Natural killer cell (primary cell): Measurements from ENCODE around the gene LEF1. TPM values are rescaled to one million over a fixed set of nuclear protein-coding genes. Genes with fewer than 3 reads are reported as not detected.

Source experiments
- ATAC-seq, 3 donors: fragments of 150-1000 bp in 2 of 3; fragments of 200-7000 bp in 1 of 3; cut with Tn5 transposase; 1 replicate in 1 of 3; 2 replicates in 2 of 3; pipeline ENCODE4 v1.10.0; 2021; ENCODE audit warnings: mild to moderate bottlenecking in 2 of 3, moderate library complexity in 2 of 3
- DNase-seq, 2 donors: peaks; one replicate each; pipeline versions ENCODE4 v3.0.0 to v3.0.0-alpha.2; 2013 to 2021; ENCODE audit warnings: mixed read lengths in 1 of 2
- H3K27ac ChIP-seq: one replicate; pipeline ENCODE4 v1.5.1; 2013; ENCODE audit warnings: mild to moderate bottlenecking, low read length
- H3K27me3 ChIP-seq: one replicate; pipeline ENCODE4 v1.6.1; 2013; ENCODE audit warnings: low read length; ENCODE audit not compliant: control insufficient read depth, insufficient read depth
- H3K36me3 ChIP-seq: one replicate; pipeline ENCODE4 v1.6.1; 2013; ENCODE audit warnings: low read length; ENCODE audit not compliant: control insufficient read depth, insufficient read depth
- H3K4me1 ChIP-seq: one replicate; pipeline ENCODE4 v1.6.1; 2013; ENCODE audit warnings: low read length; ENCODE audit not compliant: control insufficient read depth, insufficient read depth
- H3K4me3 ChIP-seq: one replicate; pipeline ENCODE4 v1.5.1; 2013; ENCODE audit warnings: low read length
- H3K9me3 ChIP-seq: one replicate; pipeline ENCODE4 v1.6.1; 2013; ENCODE audit warnings: low read length; ENCODE audit not compliant: control insufficient read depth, insufficient read depth
- H3K27ac Mint-ChIP-seq, 2 donors: one replicate each; pipeline ENCODE4 v1.8.0; 2022; ENCODE audit warnings: mild to moderate bottlenecking in 2 of 2, mixed read lengths in 2 of 2, moderate library complexity in 1 of 2
- H3K27me3 Mint-ChIP-seq, 2 donors: one replicate each; pipeline ENCODE4 v1.8.0; 2022; ENCODE audit warnings: low read depth in 2 of 2, mixed read lengths in 2 of 2
- H3K36me3 Mint-ChIP-seq: one replicate; pipeline ENCODE4 v1.8.0; 2022; ENCODE audit warnings: mixed read lengths
- H3K4me1 Mint-ChIP-seq, 2 donors: one replicate each; pipeline ENCODE4 v1.8.0; 2022; ENCODE audit warnings: mixed read lengths in 2 of 2
- H3K4me3 Mint-ChIP-seq: one replicate; pipeline ENCODE4 v1.8.0; 2022; ENCODE audit warnings: mild to moderate bottlenecking, moderate library complexity, mixed read lengths
- H3K9me3 Mint-ChIP-seq, 2 donors: one replicate each; pipeline ENCODE4 v1.8.0; 2022; ENCODE audit warnings: mixed read lengths in 2 of 2
- WGBS: methylation state at CpG from one replicate; pipeline ENCODE4 v1.1.7; 2013; ENCODE audit warnings: missing lambda C conversion rate; ENCODE audit not compliant: insufficient coverage; 5-methylcytosine and 5-hydroxymethylcytosine counted together
- intact Hi-C: fragments of 100-400 bp; cut with micrococcal nuclease; formaldehyde crosslinking; loops from one replicate; pipeline ENCODE4 v1.14.2; 2022
- total RNA-seq, 4 donors: library from RNA; stranded (reverse); fragments of 120-200 nt in 1 of 4; gene quantifications; one replicate each; pipeline versions ENCODE4 v1.2.3 to v1.2.4, GENCODE V29; 2013 to 2022
- TF ChIP-seq, protein P1 (sequence below): fragments of 200-600 bp; IDR thresholded peaks from one replicate; pipeline ENCODE4 v1.8.0; 2022; ENCODE audit warnings: antibody characterized with exemption

Gene LEF1
- total RNA-seq, result 10 to 100 TPM; 18.7 to 39.8 (median 24.5) TPM
- 43.2 TPM for total RNA-seq (2013)

DNA sequence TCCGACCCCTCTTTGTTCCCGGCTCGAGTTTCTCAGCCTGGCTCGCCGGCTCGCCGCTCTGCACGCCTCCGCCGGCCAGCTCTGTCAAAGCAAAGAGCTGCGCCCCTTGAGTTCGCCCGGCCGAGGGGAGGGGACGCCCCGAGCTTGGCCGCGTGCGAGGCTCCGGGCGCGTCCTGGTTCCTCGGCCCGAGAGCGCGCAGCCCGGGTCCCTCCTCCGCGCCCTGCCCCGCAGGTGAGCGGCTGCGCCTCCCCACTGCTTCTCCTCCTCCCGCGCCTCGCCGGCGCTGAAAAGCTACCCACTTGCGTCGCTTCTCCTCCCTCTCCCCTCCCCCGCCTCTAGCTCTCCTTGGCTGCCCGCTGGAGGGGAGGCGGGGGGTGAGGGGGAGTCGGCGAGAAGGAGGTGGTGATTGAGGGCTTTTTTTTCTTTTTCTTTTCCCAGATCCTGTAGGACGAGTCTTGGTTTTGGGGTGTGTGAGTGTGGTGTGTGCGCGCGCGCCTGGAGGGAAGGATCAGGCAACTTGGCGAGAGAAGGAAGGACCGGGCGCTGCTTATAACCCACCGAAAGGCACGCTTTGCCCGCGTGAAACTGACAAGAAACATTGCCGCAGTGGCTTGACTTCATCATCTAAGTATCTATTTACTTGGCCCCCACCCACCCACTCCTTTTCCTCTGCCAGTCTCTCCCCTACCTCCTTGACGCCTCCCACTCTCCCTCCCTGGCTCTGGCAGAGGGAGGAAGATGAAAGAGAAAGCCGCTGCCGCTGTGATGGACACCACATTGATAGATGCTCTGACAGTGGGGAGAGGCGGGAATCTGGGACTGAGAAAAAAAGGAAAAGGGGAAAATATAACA lies at the start of gene LEF1:
Gene LEF1, minus strand, starts transcription at position 262 of the 853 bp plus-strand sequence. CDS start 1,165 bp downstream, outside the sequence.
- Mint-ChIP-seq H3K4me1 (peaks cover 49 to 76% of the 10 kb centered on the region in 2 donors), H3K4me3 (peak within 1 kb of the TSS; percentile 94), H3K27me3 (peaks cover 50 to 59% of the 10 kb centered on the region in 2 donors), H3K9me3 (no peaks in the 10 kb centered on the region), H3K27ac (peak within 1 kb of the TSS in 1 of 2 donors; percentile 83), H3K36me3 (no peaks in the 10 kb centered on the region)
- Histone ChIP-seq H3K4me3 (peak within 1 kb of the TSS; percentile 52), H3K27me3 (peaks cover 43% of the 10 kb centered on the region), H3K9me3 (no peaks in the 10 kb centered on the region), H3K36me3 (no peaks in the 10 kb centered on the region), H3K4me1 (peaks cover 57% of the 10 kb centered on the region), H3K27ac (no peak within 1 kb of the TSS)
- DNase-seq (peak; percentile 20 to 83), ATAC-seq (peak; percentile 8 to 30 (median 14))
- TF ChIP-seq, protein P1, sequence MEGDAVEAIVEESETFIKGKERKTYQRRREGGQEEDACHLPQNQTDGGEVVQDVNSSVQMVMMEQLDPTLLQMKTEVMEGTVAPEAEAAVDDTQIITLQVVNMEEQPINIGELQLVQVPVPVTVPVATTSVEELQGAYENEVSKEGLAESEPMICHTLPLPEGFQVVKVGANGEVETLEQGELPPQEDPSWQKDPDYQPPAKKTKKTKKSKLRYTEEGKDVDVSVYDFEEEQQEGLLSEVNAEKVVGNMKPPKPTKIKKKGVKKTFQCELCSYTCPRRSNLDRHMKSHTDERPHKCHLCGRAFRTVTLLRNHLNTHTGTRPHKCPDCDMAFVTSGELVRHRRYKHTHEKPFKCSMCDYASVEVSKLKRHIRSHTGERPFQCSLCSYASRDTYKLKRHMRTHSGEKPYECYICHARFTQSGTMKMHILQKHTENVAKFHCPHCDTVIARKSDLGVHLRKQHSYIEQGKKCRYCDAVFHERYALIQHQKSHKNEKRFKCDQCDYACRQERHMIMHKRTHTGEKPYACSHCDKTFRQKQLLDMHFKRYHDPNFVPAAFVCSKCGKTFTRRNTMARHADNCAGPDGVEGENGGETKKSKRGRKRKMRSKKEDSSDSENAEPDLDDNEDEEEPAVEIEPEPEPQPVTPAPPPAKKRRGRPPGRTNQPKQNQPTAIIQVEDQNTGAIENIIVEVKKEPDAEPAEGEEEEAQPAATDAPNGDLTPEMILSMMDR, result no peak
- intact Hi-C loops, result loop anchor here (5.0 kb wide), 1 partner anchor 173 kb away; no protein-coding TSS in a partner anchor
- under 1% methylated on average over 44 of the region's 61 CpGs for WGBS

GRCh38 chr4:108216510-108216909 lies 47.8 kb upstream of the LEF1 start:
- H3K36me3 ChIP-seq, result no peaks in the 10 kb centered on the region
- Mint-ChIP-seq H3K4me1 (no peaks in the 10 kb centered on the region), H3K27ac (no peak overlapping the region), H3K27me3 (peaks cover 0 to 6% of the 10 kb centered on the region in 2 donors), H3K4me3 (no peak overlapping the region), H3K36me3 (no peaks in the 10 kb centered on the region), H3K9me3 (peaks cover 3% of the 10 kb centered on the region in 2 donors)
- no peak overlapping the region for H3K27ac ChIP-seq
- no peaks in the 10 kb centered on the region for H3K27me3 ChIP-seq
- TF ChIP-seq, protein P1, result no peak
- H3K4me1 ChIP-seq, result no peaks in the 10 kb centered on the region
- H3K4me3 ChIP-seq, result no peak overlapping the region
- no peak for DNase-seq
- no peak for ATAC-seq
- intact Hi-C loops, result no loop called here
- no peaks in the 10 kb centered on the region for H3K9me3 ChIP-seq

- DNase-seq, result no peak
- Mint-ChIP-seq H3K36me3 (no peaks in the 10 kb centered on the region), H3K4me3 (no peak overlapping the region), H3K27ac (no peak overlapping the region), H3K4me1 (no peaks in the 10 kb centered on the region), H3K9me3 (peaks cover 3% of the 10 kb centered on the region in 2 donors), H3K27me3 (peaks cover 0 to 9% of the 10 kb centered on the region in 2 donors)
- Histone ChIP-seq H3K9me3 (no peaks in the 10 kb centered on the region), H3K4me3 (no peak overlapping the region), H3K36me3 (no peaks in the 10 kb centered on the region), H3K4me1 (no peaks in the 10 kb centered on the region), H3K27me3 (no peaks in the 10 kb centered on the region), H3K27ac (no peak overlapping the region)
- 92% methylated on average over 4 of the region's 4 CpGs for WGBS
- TF ChIP-seq, protein P1, result no peak
- no peak for ATAC-seq
- intact Hi-C loops, result no loop called here
Measured at GRCh38 chr4:108215055-108215454, 46.3 kb upstream of the LEF1 start.
